Stimulated activated CD8-positive, alpha-beta memory T cell treated with anti-CD3 and anti-CD28 coated beads, Interleukin-15, amount 100 ng/mL, for 48 hours (primary cell): ENCODE data around the gene TMEM266.

Experiments
- DNase-seq, 2 donors: peaks; one replicate each; pipeline ENCODE4 v3.0.0-alpha.2; 2020; ENCODE audit warnings: low read depth in 2 of 2

Gene TMEM266

DNA sequence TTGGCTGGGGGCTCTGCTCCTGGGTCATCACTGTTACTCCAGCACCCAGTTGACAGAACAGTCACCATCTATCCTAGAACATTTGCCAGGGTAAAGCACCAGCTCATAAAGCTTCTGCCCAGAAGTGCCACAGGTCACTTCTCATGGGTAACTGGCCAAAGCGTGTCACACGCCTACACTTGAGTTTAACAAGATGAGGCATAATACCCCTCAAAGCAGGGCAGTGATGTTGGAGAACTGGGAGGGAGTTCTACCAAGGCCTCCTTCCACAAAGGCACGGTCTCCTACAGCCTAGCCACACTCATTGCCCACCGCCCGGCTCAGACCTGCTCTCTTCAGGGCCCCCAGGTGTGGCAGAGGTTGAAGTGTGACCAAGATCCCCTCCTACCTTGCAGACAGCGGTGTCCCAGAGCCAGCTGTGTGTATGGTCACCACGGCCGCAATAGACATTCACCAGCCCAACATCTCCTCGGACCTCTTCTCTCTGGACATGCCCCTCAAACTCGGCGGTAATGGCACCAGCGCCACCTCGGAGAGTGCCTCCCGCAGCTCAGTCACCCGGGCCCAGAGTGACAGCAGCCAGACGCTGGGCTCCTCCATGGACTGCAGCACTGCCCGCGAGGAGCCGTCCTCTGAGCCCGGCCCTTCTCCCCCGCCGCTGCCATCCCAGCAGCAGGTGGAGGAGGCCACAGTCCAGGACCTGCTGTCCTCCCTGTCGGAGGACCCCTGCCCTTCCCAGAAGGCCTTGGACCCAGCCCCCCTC is 143.7 kb downstream of the TMEM266 start:
- DNase-seq = no peak

DNA sequence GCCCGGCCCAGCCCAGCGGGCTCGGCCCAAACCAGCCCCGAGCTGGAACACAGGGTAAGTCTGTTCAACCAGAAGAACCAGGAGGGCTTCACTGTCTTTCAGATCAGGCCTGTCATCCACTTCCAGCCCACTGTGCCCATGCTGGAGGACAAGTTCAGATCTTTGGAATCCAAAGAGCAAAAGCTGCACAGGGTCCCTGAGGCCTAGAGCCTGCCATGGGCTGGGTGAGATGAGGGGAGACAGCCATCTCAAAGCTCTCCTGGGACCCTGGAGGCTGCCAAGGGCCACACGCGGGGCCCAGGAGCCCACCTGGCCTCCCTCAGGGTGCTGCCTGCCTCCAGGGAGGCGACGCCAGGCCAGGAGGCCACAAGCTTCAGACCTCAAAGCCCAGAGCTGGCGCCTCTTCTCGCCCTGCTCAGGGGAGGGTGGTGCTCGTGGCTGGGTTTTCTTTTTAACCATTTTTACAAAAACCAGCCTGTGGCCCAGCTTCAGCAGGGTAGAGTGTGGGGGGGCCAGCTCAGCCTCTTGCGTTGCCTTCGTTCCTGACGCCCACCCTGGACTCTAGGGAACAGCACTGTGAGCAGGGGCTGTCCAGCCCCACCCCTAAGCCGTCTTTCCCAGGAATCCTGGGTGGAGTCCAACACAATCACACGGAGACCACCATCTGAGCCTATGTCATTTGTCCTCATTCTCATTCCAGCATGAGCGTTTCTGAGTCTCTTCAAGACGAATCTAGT is 144.5 kb downstream of the TMEM266 start:
- DNase-seq = no peak

DNA sequence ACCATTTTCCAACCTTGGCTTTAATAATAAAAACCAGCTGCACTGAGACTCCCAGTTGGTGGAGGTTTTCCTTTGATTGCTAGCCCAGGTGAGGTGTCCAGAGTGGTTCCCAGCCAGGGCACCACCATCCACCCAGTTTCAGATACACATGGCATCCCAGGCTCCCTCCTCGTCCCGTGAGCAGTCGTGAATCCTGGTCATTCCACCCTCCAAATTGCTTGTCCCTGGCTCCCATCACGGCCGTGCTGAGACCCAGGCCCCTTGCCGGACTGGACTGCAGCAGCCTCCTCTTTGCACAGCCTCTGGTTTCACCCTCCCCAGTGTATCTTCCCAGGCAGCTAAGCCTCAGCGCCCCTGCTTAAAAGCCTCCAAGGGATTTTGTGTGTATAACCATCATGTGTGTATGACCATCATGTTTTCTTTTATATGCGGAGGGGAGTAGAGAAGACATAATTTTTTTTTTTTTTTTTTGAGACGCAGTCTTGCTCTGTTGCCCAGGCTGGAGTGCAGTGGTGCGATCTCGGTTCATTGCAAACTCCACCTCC is 145.2 kb downstream of the TMEM266 start:
- no peak for DNase-seq

DNA sequence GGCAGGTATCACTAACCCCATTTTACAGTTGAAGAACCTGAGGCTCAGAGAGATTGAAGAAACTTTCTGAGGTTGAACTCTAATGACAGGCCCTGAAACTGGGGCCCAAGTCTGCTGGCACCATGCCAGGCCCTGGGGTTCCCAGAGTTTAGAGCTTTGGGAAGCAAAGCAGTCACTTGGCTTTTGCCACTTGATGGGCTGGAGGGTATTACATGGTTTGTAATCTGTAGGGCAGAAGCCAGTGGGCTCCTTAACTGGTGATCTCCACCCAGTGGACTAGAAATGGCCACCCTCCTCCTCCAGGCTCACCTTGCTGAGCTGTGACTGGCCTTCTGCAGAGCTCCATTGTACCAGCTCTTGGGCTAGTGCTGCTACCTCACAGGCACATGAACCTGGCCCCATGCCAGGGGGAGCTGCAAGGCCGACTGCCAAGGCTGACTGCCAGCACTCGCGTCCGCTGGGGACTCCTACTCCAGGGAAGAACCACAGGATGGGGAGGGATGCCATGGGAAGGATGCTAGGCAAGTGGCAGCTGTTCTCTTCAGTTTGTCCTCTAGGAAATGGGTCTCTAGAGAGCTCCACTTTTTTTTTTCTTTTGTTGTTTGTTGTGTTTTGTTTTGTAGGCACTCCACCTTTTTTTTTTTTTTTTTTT is 146.7 kb downstream of the TMEM266 start:
- DNase-seq = no peak

DNA sequence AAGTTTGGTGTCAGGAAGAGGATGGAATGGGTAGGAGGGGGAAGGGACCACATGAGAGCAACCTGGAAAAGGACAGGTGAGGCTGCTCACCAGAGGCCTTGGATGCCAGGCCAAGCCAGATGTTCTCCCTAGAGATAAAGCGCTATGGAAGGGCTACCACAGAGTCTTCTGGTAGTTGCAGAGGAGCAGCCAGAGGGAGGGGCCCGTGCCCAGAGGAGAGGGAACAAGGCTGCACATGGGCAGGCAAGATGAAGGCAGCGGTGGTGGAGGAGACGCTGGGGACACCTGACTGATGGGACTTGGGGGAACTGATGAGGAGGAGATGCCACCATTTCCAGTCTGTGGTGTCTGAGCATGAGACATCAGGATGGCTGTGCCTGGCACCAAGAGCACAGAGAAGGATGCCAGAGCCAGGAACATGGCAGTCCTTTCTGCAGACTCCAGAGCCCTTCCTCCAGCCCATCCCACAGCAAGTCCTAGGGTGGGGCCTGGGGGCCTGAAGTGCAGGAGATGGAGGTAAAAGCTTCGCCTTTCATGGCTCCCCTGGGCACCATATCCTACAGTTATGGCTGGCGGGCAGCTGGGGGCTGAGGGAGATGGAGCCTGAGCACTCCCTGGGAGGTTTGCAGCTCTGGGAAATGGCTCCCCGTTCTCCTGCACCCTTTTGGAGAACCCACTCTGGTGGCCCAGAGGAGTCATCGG is 148.4 kb downstream of the TMEM266 start:
- DNase-seq = no peak

- no peak for DNase-seq
Measured at GRCh38 chr15:76208786-76209424, 149.1 kb downstream of the TMEM266 start.

DNA sequence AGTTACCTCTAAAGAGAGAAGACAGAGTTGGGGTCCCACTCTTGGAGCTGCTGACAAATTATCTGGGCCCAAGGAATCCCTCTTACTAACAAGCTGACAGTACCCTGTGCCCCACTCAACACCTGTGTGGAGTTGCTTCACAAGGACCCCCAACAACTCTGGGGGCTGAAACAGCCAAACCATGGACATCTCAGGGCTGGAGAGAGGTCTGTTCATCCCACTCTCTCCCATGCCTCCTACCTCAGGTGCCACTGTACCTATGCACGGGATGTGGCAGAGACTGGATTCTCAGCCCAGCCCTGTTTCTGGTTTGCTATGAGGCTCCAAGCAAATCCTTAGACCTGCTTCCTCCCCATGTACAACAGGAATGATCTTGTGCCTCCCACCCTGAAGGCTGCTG is 149.7 kb downstream of the TMEM266 start:
- no peak for DNase-seq

DNA sequence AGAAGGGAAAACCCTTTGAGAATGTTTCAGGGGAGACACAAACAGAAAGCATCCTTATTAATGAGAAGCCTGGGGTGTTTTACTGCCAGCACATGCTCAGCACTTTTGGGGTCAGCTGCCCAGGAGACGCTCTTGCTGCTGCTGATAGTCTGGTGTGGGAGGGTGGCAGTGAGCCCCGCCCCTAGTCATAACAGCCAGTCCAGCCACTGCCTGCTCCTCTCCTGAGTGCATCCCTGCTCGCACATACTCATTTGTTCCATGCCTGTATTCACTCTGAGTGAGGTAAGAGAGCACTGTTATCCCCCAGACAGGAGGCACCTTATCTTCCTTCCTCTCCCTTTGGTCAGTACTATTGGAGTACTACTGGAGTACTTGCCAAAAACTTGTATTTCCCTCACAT is 150.2 kb downstream of the TMEM266 start:
- no peak for DNase-seq

DNA sequence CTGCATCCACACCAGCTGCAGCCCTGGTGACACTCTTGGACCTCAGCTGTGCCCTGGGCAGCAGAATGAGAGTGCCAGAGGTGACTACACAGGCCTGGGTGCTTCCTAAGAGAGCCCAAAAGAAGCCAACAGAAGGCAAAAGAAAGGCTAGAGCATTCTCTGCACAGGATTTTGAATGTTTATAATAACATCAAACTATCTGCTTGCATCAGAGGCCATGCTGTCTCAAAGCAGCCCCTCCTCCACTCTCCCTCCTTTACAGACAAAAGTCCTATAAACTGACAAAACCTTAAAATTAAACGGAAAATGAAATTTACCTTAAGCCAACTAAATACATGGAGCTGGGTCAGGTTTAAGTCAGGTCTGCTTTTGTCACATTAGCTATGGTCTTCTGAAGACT is 155.8 kb downstream of the TMEM266 start:
- DNase-seq = no peak

- no peak for DNase-seq
Measured at GRCh38 chr15:76217029-76217881, 157.5 kb downstream of the TMEM266 start.

GRCh38 chr15:76217882-76218217 is 158.1 kb downstream of the TMEM266 start:
- no peak for DNase-seq

DNA sequence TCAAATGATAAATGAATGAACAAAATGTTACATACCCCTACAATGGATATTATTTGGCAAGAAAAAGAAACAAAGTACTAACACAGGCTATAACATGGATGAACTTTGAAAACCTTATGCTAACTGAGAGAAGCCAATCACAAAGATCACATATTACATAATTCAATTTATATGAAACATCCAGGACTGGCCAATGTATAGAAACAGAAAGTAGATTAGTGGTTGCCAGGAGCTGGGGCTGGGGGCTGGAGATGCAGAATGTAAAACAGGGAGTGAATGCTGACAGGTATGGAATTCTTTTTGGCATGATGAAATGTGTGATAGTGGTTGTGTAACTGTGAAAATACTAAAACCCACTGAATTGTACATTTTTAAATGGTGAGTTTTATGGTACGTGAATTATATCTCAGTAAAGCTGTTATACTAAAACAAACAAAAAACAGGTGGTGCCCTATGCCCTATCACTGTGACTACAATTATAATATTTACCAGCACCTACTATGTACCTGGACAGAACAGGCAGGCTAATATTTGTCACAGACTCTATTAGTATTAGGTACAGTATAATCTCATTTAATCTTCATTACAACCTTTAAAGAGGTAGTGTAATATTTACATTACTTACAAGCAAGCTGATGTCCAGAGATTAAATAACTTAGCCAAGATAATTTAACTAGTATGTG is 161.4 kb downstream of the TMEM266 start:
- no peak for DNase-seq

GRCh38 chr15:76222159-76222558 is 162.4 kb downstream of the TMEM266 start:
- DNase-seq = no peak

GRCh38 chr15:76223521-76223920 is 163.7 kb downstream of the TMEM266 start:
- no peak for DNase-seq

- DNase-seq = no peak
Measured at GRCh38 chr15:76229266-76229665, 169.5 kb downstream of the TMEM266 start.

GRCh38 chr15:76233921-76234320 is 174.1 kb downstream of the TMEM266 start:
- DNase-seq = no peak

DNA sequence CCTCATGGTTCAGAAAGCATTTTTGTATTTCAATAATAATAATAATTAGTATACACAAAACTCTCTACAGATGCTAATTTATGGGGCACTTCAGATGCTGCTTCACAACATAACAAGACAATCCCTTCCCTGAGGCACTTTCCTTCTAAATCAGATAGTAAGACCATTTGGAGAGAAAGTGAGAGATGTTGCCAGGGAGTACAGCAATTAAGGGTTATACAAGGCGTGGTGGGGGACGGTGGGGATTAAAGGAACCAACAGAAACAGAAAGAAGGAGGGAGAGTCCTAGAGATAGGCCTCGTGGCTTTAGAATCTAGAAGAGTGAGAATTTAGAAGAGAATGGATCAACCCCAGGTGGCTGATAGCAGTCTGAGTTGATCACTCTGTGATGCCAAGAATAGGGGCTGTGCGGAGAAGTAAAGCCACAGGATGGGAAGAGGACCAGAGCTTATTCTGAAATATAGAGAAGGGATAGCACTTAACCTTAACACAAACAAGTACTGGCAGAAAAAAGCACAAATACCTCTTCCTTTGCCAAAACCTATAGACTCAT is 174.6 kb downstream of the TMEM266 start:
- no peak for DNase-seq

DNA sequence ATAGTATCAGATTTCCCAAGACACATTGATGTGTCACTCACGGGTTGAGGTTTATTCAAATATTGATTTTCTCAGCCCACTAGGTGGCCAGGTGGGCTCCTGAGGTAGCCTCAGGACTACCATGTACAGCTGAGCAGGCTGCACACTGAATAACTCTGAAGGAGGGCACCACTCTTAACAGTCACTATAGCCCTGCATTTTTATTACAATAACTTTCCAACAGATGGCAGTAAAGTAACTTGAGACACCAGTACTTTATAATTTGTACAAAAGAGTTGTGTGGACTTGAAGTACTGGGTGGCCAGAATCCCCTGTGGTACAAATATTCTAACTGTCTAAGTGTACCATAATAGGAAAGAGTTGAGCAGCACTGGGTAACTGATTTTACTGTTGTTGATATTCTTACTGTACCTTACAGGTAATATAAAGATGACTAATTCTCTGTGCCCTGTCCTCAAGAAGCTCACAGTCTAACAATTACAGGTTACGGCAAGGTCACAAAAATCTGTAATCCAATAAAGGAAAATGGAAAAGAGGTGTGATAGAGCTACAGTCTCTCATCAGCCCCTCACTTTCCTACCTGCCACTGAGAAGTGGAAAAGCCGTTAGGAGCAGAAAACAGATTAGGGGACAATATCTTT is 175.5 kb downstream of the TMEM266 start:
- DNase-seq = no peak

DNA sequence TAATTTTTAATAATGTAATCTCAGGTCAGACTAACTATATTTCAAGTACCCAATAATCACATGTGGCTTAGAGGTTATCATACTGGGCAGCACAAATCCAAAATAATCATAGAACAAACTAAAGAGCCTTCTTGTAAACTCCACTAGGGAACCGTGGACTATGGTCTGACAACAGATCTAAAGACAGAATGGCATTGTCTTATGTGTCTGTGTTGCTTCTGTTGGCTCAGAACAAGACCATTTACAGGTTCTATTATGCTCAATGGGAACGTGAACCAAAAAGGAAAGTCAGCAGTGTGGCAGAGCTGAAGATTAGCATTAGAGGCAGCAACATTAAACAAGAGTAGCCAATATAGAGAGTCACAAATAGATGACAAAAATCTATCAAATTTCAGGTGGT is 176.6 kb downstream of the TMEM266 start:
- no peak for DNase-seq
